GM23338 (cell line): ENCODE measurements around the gene LMAN2L. TPM values are rescaled to one million over a fixed set of nuclear protein-coding genes. Genes with fewer than 3 reads are reported as not detected.
"Not testable (repeated sequence)": the region's sequence is repeated elsewhere in the genome, so short reads cannot be mapped to it uniquely, and the experiment has no call there.

Source experiments
- ATAC-seq: fragments of 200-7000 bp; cut with Tn5 transposase; 3 replicates; pipeline ENCODE4 v1.9.1; 2020
- DNase-seq: peaks from one replicate; pipeline ENCODE4 v3.0.0-alpha.2; 2015; ENCODE audit warnings: low spot score
- H2AFZ ChIP-seq: fragments of 200-600 bp; sonication (generic); 2 replicates; pipeline ENCODE4 v1.8.0; 2016; ENCODE audit warnings: antibody characterized with exemption, mild to moderate bottlenecking, moderate library complexity
- H3F3A ChIP-seq: fragments of 200-600 bp; sonication (generic); replicated peaks from 2 replicates; pipeline ENCODE4 v1.8.0; 2017; ENCODE audit warnings: antibody characterized with exemption, mixed run types, low read depth
- H3K27ac ChIP-seq: fragments of 200-600 bp; sonication (generic); 2 replicates; pipeline ENCODE4 v1.6.1; 2016; ENCODE audit warnings: low read depth
- H3K27me3 ChIP-seq: fragments of 200-600 bp; sonication (generic); 2 replicates; pipeline ENCODE4 v1.8.0; 2016; ENCODE audit warnings: mild to moderate bottlenecking, mixed run types, moderate library complexity; ENCODE audit not compliant: insufficient read depth
- H3K36me3 ChIP-seq: fragments of 200-600 bp; sonication (generic); 2 replicates; pipeline ENCODE4 v1.8.0; 2016; ENCODE audit warnings: mild to moderate bottlenecking; ENCODE audit not compliant: insufficient read depth
- H3K4me1 ChIP-seq: fragments of 200-600 bp; sonication (generic); 2 replicates; pipeline ENCODE4 v1.8.0; 2016; ENCODE audit warnings: mild to moderate bottlenecking, moderate library complexity; ENCODE audit not compliant: insufficient read depth
- H3K4me2 ChIP-seq: fragments of 200-600 bp; sonication (generic); 2 replicates; pipeline ENCODE4 v1.7.1; 2017; ENCODE audit warnings: mixed run types
- H3K4me3 ChIP-seq: fragments of 200-600 bp; sonication (generic); 2 replicates; pipeline ENCODE4 v1.6.1; 2016; ENCODE audit warnings: mixed run types
- H3K79me2 ChIP-seq: fragments of 200-600 bp; sonication (generic); replicated peaks from 2 replicates; pipeline ENCODE4 v1.8.0; 2017; ENCODE audit warnings: mild to moderate bottlenecking; ENCODE audit not compliant: insufficient read depth
- H3K9me2 ChIP-seq: fragments of 200-600 bp; sonication (generic); 2 replicates; pipeline ENCODE4 v1.8.0; 2017; ENCODE audit not compliant: insufficient read depth
- H4K20me1 ChIP-seq: fragments of 200-600 bp; sonication (generic); replicated peaks from 2 replicates; pipeline ENCODE4 v1.8.0; 2017; ENCODE audit warnings: mild to moderate bottlenecking; ENCODE audit not compliant: insufficient read depth
- H3K27ac Mint-ChIP-seq: 2 replicates; pipeline ENCODE4 v1.8.0; 2020; ENCODE audit warnings: inconsistent platforms, mild to moderate bottlenecking, moderate library complexity, mixed read lengths
- H3K27me3 Mint-ChIP-seq: 3 replicates; pipeline ENCODE4 v1.8.0; 2022; ENCODE audit warnings: low read depth, mild to moderate bottlenecking, moderate library complexity, mixed read lengths, inconsistent platforms; ENCODE audit not compliant: insufficient read depth, poor library complexity
- H3K36me3 Mint-ChIP-seq: 3 replicates; pipeline ENCODE4 v1.8.0; 2021; ENCODE audit warnings: low read depth, mild to moderate bottlenecking, inconsistent platforms, moderate library complexity, mixed read lengths
- H3K4me1 Mint-ChIP-seq: 3 replicates; pipeline ENCODE4 v1.8.0; 2020; ENCODE audit warnings: mild to moderate bottlenecking, inconsistent platforms, mixed read lengths
- H3K4me3 Mint-ChIP-seq: 3 replicates; pipeline ENCODE4 v1.8.0; 2021; ENCODE audit warnings: moderate library complexity, mild to moderate bottlenecking, inconsistent platforms, mixed read lengths
- H3K9me3 Mint-ChIP-seq: 3 replicates; pipeline ENCODE4 v1.8.0; 2020; ENCODE audit warnings: moderate library complexity, mild to moderate bottlenecking, inconsistent platforms, mixed read lengths
- NANOG ChIP-seq: IDR thresholded peaks from 2 replicates; pipeline ENCODE4 v1.6.1; 2016; ENCODE audit warnings: antibody characterized with exemption, borderline replicate concordance
- polyA plus RNA-seq: library from polyadenylated mRNA; unstranded; fragments of >200 nt; fragmentation: Nextera tagmentation; extraction: Ambion mirVana; gene quantifications from 2 replicates; pipeline ENCODE4 v1.2.1, GENCODE V29; 2016
- total RNA-seq: library from RNA; depleted of rRNA; stranded (reverse); fragments of >200 nt; shearing (Covaris generic); gene quantifications from 2 replicates; pipeline ENCODE4 v1.2.3, GENCODE V29; 2014
- TF ChIP-seq, protein P1 (sequence below): IDR thresholded peaks from one replicate; pipeline ENCODE4 v1.6.1; 2018; ENCODE audit warnings: antibody characterized with exemption; ENCODE audit not compliant: unreplicated experiment
- TF ChIP-seq, protein P2 (sequence below): IDR thresholded peaks from 2 replicates; pipeline ENCODE4 v1.6.1; 2016; ENCODE audit warnings: antibody characterized with exemption
- TF ChIP-seq, protein P3 (sequence below), 2 experiments: fragments of 200-600 bp in 1 of 2; sonication (generic) in 1 of 2; conservative IDR thresholded peaks; 2 replicates each; pipeline versions ENCODE4 v1.5.1 to v1.6.1; 2016 to 2017; ENCODE audit warnings: antibody characterized with exemption in 2 of 2, low read depth in 2 of 2, mild to moderate bottlenecking in 2 of 2, moderate library complexity in 1 of 2

The LMAN2L gene
- total and polyA plus RNA-seq, 2 experiments from 2014 or later: 11.8 to 15.8 TPM

DNA sequence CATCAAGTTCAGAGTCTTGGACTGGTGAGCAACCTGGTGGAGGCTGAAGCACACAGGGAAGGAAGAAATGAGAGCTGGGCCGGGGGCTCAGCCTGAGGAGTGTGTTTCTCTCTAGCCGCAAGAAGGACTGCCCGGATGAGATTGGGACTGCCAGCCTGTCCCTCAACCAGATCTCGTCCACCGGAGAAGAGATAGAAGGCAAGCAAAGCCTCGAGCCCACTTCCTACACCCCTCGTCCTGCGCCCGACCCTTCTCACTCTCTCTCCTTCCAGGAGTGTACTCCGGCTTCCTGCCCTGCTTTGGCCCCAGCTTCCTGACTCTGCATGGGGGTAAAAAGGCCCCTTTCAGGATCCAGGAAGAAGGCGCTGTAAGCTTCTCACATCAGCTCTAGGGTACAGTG, 71.1 kb downstream of the LMAN2L start (continued):
- TF ChIP-seq, protein P1, sequence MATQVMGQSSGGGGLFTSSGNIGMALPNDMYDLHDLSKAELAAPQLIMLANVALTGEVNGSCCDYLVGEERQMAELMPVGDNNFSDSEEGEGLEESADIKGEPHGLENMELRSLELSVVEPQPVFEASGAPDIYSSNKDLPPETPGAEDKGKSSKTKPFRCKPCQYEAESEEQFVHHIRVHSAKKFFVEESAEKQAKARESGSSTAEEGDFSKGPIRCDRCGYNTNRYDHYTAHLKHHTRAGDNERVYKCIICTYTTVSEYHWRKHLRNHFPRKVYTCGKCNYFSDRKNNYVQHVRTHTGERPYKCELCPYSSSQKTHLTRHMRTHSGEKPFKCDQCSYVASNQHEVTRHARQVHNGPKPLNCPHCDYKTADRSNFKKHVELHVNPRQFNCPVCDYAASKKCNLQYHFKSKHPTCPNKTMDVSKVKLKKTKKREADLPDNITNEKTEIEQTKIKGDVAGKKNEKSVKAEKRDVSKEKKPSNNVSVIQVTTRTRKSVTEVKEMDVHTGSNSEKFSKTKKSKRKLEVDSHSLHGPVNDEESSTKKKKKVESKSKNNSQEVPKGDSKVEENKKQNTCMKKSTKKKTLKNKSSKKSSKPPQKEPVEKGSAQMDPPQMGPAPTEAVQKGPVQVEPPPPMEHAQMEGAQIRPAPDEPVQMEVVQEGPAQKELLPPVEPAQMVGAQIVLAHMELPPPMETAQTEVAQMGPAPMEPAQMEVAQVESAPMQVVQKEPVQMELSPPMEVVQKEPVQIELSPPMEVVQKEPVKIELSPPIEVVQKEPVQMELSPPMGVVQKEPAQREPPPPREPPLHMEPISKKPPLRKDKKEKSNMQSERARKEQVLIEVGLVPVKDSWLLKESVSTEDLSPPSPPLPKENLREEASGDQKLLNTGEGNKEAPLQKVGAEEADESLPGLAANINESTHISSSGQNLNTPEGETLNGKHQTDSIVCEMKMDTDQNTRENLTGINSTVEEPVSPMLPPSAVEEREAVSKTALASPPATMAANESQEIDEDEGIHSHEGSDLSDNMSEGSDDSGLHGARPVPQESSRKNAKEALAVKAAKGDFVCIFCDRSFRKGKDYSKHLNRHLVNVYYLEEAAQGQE: no peak
- no peak for TF ChIP-seq NANOG
- TF ChIP-seq, protein P2, sequence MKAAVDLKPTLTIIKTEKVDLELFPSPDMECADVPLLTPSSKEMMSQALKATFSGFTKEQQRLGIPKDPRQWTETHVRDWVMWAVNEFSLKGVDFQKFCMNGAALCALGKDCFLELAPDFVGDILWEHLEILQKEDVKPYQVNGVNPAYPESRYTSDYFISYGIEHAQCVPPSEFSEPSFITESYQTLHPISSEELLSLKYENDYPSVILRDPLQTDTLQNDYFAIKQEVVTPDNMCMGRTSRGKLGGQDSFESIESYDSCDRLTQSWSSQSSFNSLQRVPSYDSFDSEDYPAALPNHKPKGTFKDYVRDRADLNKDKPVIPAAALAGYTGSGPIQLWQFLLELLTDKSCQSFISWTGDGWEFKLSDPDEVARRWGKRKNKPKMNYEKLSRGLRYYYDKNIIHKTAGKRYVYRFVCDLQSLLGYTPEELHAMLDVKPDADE: no peak
- TF ChIP-seq, protein P3, sequence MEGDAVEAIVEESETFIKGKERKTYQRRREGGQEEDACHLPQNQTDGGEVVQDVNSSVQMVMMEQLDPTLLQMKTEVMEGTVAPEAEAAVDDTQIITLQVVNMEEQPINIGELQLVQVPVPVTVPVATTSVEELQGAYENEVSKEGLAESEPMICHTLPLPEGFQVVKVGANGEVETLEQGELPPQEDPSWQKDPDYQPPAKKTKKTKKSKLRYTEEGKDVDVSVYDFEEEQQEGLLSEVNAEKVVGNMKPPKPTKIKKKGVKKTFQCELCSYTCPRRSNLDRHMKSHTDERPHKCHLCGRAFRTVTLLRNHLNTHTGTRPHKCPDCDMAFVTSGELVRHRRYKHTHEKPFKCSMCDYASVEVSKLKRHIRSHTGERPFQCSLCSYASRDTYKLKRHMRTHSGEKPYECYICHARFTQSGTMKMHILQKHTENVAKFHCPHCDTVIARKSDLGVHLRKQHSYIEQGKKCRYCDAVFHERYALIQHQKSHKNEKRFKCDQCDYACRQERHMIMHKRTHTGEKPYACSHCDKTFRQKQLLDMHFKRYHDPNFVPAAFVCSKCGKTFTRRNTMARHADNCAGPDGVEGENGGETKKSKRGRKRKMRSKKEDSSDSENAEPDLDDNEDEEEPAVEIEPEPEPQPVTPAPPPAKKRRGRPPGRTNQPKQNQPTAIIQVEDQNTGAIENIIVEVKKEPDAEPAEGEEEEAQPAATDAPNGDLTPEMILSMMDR (conservative IDR thresholded peaks at IDR 0.05; ENCODE audit: low read depth in 2 of 2): no peak

DNA sequence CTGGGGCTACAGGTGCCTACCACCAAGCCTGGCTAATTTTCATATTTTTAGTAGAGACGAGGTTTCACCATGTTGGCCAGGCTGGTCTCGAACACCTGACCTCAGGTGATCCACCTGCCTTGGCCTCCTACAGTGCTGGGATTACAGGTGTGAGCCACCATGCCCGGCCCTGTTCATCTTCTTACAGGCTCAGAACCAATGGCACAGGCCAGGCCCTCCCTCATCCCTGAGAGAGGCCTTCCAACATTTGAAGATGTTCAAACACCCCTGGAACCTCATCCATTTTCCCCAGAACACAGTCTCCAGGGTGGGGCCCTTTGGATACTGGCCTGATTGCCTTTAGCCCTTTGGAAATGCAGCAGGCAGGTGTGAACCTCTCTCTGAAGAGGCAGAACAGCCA, 74.1 kb downstream of the LMAN2L start:
- H3K36me3 Mint-ChIP-seq, H2AFZ ChIP-seq, H3K4me1 ChIP-seq, H3K9me2 ChIP-seq, H3K4me3 Mint-ChIP-seq, H3K27me3 ChIP-seq, H3K4me2 ChIP-seq, DNase-seq, H3F3A ChIP-seq, H3K4me3 ChIP-seq, H4K20me1 ChIP-seq, H3K27ac Mint-ChIP-seq, H3K79me2 ChIP-seq, H3K27me3 Mint-ChIP-seq, H3K27ac ChIP-seq, ATAC-seq, H3K36me3 ChIP-seq, H3K4me1 Mint-ChIP-seq: not testable (repeated sequence)
- H3K9me3 Mint-ChIP-seq: peaks cover 13% of the 10 kb centered on the region

DNA sequence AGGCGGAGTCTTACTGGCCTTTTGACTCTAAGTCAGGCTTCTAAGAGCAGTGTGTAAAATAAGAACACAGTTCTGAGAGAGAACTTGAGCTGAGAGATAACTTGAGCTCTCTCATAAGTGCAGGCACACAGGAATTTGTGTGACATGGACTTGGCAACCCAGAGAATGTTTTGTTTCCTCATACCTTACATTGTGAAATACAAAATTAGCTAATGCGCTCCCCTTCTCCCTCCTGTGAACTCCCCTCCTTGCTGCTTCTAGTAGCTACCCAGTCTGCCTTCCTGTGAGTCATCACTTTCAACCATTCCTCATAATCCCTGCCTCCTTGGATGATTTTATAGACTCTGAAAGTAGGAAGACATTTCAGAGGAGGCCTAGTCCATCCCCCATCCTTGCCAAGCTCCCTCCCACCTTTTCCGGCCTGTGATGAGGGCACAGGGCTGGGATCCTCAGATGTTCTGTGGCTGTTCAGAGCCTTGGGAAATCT, 74.7 kb downstream of the LMAN2L start:
- Histone ChIP-seq H3K4me3 (no peak overlapping the region), H3K4me2 (no peak overlapping the region), H3F3A (no peaks in the 10 kb centered on the region), H3K79me2 (no peaks in the 10 kb centered on the region), H4K20me1 (no peaks in the 10 kb centered on the region), H3K27me3 (no peaks in the 10 kb centered on the region), H3K4me1 (no peaks in the 10 kb centered on the region), H3K9me2 (no peaks in the 10 kb centered on the region), H3K27ac (no peak overlapping the region), H3K36me3 (no peaks in the 10 kb centered on the region), H2AFZ (no peak overlapping the region)
- H3K4me1 Mint-ChIP-seq: peaks cover 5% of the 10 kb centered on the region; the same call in 1 of the 3 replicates
- ATAC-seq: no peak
- H3K9me3 Mint-ChIP-seq: peaks cover 13% of the 10 kb centered on the region
- H3K4me3 Mint-ChIP-seq: no peak overlapping the region
- peaks cover 5% of the 10 kb centered on the region for H3K27me3 Mint-ChIP-seq
- no peak overlapping the region for H3K27ac Mint-ChIP-seq
- H3K36me3 Mint-ChIP-seq: no peaks in the 10 kb centered on the region; the same call in 2 of the 3 replicates
- DNase-seq: no peak
- no peak for TF ChIP-seq NANOG
- TF ChIP-seq, protein P1: no peak
